H1 (cell line): ENCODE results near the gene MYO1D. TPM values are rescaled to one million over a fixed set of nuclear protein-coding genes. Genes with fewer than 3 reads are reported as not detected.

Experiments
- TAF1 ChIP-seq: IDR thresholded peaks from 2 replicates; pipeline ENCODE4 v1.6.1; 2011; ENCODE audit warnings: mild to moderate bottlenecking, low read depth, low read length
- YY1 ChIP-seq: IDR thresholded peaks from 2 replicates; pipeline ENCODE4 v1.6.1; 2011; ENCODE audit warnings: low read depth, mild to moderate bottlenecking, low read length
- polyA plus RNA-seq, 7 experiments: library from polyadenylated mRNA; depleted of rRNA in 3 of 7; stranded (reverse) in 5 of 7; unstranded in 2 of 7; fragments of >200 nt in 5 of 7; fragments of 200-250 nt in 2 of 7; gene quantifications; 1 replicate in 5 of 7; 2 replicates in 1 of 7; 4 replicates in 1 of 7; pipeline versions ENCODE4 v1.2.1 to v1.2.3, GENCODE V29; 2011 to 2013; ENCODE audit warnings: missing spikeins in 2 of 7, mixed read lengths in 2 of 7
- total RNA-seq: library from RNA; stranded (reverse); fragmentation: NEBNext Ultra II Directional; extraction: Animal tissue kit (Norgen Biotek cat#: 25700); gene quantifications from 2 replicates; pipeline ENCODE4 v1.2.1, GENCODE V29; 2021
- TF ChIP-seq, protein P1 (sequence below): IDR thresholded peaks from 2 replicates; pipeline ENCODE4 v1.6.1; 2012; ENCODE audit warnings: low read length, inconsistent platforms
- TF ChIP-seq, protein P2 (sequence below), 3 experiments: IDR thresholded peaks; 1 replicate in 2 of 3; 2 replicates in 1 of 3; pipeline versions ENCODE4 v1.5.1 to v1.6.1; 2011; ENCODE audit warnings: low read length in 3 of 3, mild to moderate bottlenecking in 3 of 3, inconsistent platforms in 2 of 3, low read depth in 1 of 3, moderate library complexity in 1 of 3; ENCODE audit not compliant: insufficient read depth in 1 of 3; ENCODE audit errors: control extremely low read depth in 1 of 3

The MYO1D gene
- total and polyA plus RNA-seq, 2 of the 8 experiments (the other 6 are each of a cell fraction or from before 2014, with no cell fraction given) = 6.5 to 25.4 TPM

DNA sequence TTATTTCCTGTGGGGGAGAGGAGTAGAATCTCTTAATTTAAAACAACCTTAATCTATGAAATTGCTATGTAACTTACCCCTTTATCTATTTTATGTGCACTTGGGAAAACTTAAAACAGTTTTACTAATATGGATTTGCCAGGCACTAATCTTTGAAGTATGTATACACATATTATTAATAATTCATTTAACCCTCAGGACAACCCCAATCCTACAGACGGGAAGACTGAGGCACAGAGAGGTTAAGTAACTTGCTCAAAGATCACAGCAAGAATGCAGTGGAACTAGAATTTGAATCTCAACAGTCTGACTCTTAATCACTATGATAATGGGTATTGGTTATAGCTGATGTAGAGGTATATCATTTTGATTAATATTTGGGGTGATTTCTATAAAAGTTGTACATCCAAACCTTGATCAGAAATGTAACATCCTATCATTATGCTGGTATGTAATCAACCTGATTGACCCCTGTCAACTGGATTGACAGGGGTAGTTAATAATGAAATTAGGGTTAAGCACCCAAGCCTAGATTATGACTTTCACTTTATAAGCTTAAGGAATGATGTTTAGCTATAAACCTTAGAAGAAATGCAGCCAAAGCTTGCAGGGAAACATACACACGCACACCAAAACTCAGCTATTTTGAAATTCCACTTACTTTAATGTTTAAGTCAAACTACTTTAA, 1.6 kb downstream of the MYO1D start (continued):
- TF ChIP-seq, protein P1, sequence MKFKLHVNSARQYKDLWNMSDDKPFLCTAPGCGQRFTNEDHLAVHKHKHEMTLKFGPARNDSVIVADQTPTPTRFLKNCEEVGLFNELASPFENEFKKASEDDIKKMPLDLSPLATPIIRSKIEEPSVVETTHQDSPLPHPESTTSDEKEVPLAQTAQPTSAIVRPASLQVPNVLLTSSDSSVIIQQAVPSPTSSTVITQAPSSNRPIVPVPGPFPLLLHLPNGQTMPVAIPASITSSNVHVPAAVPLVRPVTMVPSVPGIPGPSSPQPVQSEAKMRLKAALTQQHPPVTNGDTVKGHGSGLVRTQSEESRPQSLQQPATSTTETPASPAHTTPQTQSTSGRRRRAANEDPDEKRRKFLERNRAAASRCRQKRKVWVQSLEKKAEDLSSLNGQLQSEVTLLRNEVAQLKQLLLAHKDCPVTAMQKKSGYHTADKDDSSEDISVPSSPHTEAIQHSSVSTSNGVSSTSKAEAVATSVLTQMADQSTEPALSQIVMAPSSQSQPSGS = no peak
- TF ChIP-seq TAF1 (no peak), YY1 (no peak)
- TF ChIP-seq, protein P2, sequence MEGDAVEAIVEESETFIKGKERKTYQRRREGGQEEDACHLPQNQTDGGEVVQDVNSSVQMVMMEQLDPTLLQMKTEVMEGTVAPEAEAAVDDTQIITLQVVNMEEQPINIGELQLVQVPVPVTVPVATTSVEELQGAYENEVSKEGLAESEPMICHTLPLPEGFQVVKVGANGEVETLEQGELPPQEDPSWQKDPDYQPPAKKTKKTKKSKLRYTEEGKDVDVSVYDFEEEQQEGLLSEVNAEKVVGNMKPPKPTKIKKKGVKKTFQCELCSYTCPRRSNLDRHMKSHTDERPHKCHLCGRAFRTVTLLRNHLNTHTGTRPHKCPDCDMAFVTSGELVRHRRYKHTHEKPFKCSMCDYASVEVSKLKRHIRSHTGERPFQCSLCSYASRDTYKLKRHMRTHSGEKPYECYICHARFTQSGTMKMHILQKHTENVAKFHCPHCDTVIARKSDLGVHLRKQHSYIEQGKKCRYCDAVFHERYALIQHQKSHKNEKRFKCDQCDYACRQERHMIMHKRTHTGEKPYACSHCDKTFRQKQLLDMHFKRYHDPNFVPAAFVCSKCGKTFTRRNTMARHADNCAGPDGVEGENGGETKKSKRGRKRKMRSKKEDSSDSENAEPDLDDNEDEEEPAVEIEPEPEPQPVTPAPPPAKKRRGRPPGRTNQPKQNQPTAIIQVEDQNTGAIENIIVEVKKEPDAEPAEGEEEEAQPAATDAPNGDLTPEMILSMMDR (IDR thresholded peaks at IDR 0.05; ENCODE audit: control extremely low read depth in 1 of 3, insufficient read depth in 1 of 3, low read depth in 1 of 3, low read length in 3 of 3) = no peak
